ENCODE data around the gene SIK3. TPM values are rescaled to one million over a fixed set of nuclear protein-coding genes. Genes with fewer than 3 reads are reported as not detected.

The SIK3 gene
- total RNA-seq, 1 experiment from 2014 or later: 31.4 TPM

GRCh38 chr11:117039270-117039669, 59.0 kb downstream of the SIK3 start:
- H4K91ac ChIP-seq (ENCODE audit: insufficient read length, low read depth, low read length): no peak overlapping the region
- no peaks in the 10 kb centered on the region for H3K23me2 ChIP-seq (ENCODE audit: insufficient read length, low read depth, low read length, poor library complexity, severe bottlenecking)
- DNase-seq: no peak
- H4K20me1 ChIP-seq (ENCODE audit: control insufficient read depth, insufficient read depth, insufficient read length): no peaks in the 10 kb centered on the region
- no peak overlapping the region for H3K4me3 Mint-ChIP-seq
- no peak overlapping the region for H3K18ac ChIP-seq (ENCODE audit: insufficient read length, low read depth, low read length)
- no peaks in the 10 kb centered on the region for H3K27me3 ChIP-seq (ENCODE audit: insufficient read depth, low read length)
- H3K23ac ChIP-seq (ENCODE audit: insufficient read length, low read depth, low read length): no peak overlapping the region
- no peak overlapping the region for H3K14ac ChIP-seq (ENCODE audit: insufficient read depth, low read length)
- no peak overlapping the region for H2AK5ac ChIP-seq (ENCODE audit: insufficient read length, low read length)
- no peak overlapping the region for H2BK20ac ChIP-seq (ENCODE audit: low read depth, low read length, poor library complexity, severe bottlenecking)
- H3K9me3 Mint-ChIP-seq: no peaks in the 10 kb centered on the region
- no peak overlapping the region for H3K56ac ChIP-seq (ENCODE audit: insufficient read length, low read depth, low read length)
- no peaks in the 10 kb centered on the region for H3K27me3 Mint-ChIP-seq (ENCODE audit: low read depth)
- no peak overlapping the region for H2BK15ac ChIP-seq (ENCODE audit: low read depth, low read length)
- H3K27ac Mint-ChIP-seq: no peak overlapping the region
- H3K4me1 Mint-ChIP-seq: peaks cover 16 to 18% of the 10 kb centered on the region in 2 experiments
- WGBS (ENCODE audit: extremely low coverage, insufficient read length, low lambda C conversion rate): no CpG with 5 or more reads among the region's 3 CpGs
- H3K79me1 ChIP-seq (ENCODE audit: insufficient read depth, low read depth, low read length, poor library complexity, severe bottlenecking): no peaks in the 10 kb centered on the region
- no peak overlapping the region for H3K4ac ChIP-seq (ENCODE audit: low read depth, low read length)
- no peak for TF ChIP-seq CTCF (conservative IDR thresholded peaks at IDR 0.05)
- peaks cover 2% of the 10 kb centered on the region; the same call in 1 of the 2 replicates for H3K79me2 ChIP-seq (ENCODE audit: insufficient read depth, low read length)
- H2BK5ac ChIP-seq (ENCODE audit: insufficient read length, low read length): no peak overlapping the region
- H3K4me1 ChIP-seq (ENCODE audit: insufficient read depth, low read length): peaks cover 2% of the 10 kb centered on the region; the same call in 1 of the 2 replicates
- no peak overlapping the region for H3T11ph ChIP-seq (ENCODE audit: low read length)
- H2AFZ ChIP-seq (ENCODE audit: low read length): no peak overlapping the region
- no peak overlapping the region for H4K8ac ChIP-seq (replicated peaks; ENCODE audit: insufficient read length, low read depth, low read length)
- no peak overlapping the region for H4K5ac ChIP-seq (ENCODE audit: insufficient read length, low read depth, low read length)
- H2BK12ac ChIP-seq (ENCODE audit: insufficient read length, low read depth, low read length): no peak overlapping the region
- H3K36me3 Mint-ChIP-seq (ENCODE audit: insufficient read depth in 1 of 3, low read depth in 3 of 3): no peaks in the 10 kb centered on the region
- no peak overlapping the region for H3K4me2 ChIP-seq (ENCODE audit: insufficient read depth, insufficient read length, low read length)
- H2BK120ac ChIP-seq (ENCODE audit: low read depth, low read length, poor library complexity, severe bottlenecking): no peak overlapping the region
- H3K9me3 ChIP-seq (ENCODE audit: control insufficient read depth, low read depth, low read length): no peaks in the 10 kb centered on the region
- no peak overlapping the region for H3K27ac ChIP-seq (ENCODE audit: insufficient read length, low read depth, low read length)
- no peak overlapping the region for H3K9ac ChIP-seq (ENCODE audit: extremely low read depth, insufficient read length, low read length)
